Fibroblast of the aortic adventitia (primary cell): Measurements from ENCODE around the gene WIPI1. TPM values are rescaled to one million over a fixed set of nuclear protein-coding genes. Genes with fewer than 3 reads are reported as not detected.

Experiments used
- DNase-seq: peaks from one replicate; pipeline ENCODE4 v3.0.0-alpha.2; 2010; ENCODE audit warnings: low read depth
- H3K4me3 ChIP-seq: 2 replicates; pipeline ENCODE4 v1.5.1; 2011; ENCODE audit warnings: low read depth, mild to moderate bottlenecking, control low read depth, low read length, moderate library complexity
- CTCF ChIP-seq: IDR thresholded peaks from 2 replicates; pipeline ENCODE4 v1.5.1; 2011; ENCODE audit warnings: mild to moderate bottlenecking, low read length, control low read depth, inconsistent platforms; ENCODE audit not compliant: insufficient read depth
- total RNA-seq: library from RNA; depleted of rRNA; stranded (reverse); fragments of >200 nt; gene quantifications from 2 replicates; pipeline ENCODE4 v1.2.3, GENCODE V29; 2012; ENCODE audit warnings: low replicate concordance

The WIPI1 gene
- total RNA-seq, 1 donor: 78.1 TPM

- H3K4me3 ChIP-seq: no peak overlapping the region
- no peak for DNase-seq
- no peak for TF ChIP-seq CTCF
These were observed 6.9 kb downstream of the WIPI1 start for GRCh38 chr17:68450391-68450790.

- no peak for DNase-seq
- H3K4me3 ChIP-seq: no peak overlapping the region
- TF ChIP-seq CTCF: no peak
These were observed 8.1 kb downstream of the WIPI1 start for GRCh38 chr17:68449021-68449739.

- no peak for DNase-seq
- no peak overlapping the region for H3K4me3 ChIP-seq
- no peak for TF ChIP-seq CTCF
These were observed 10.7 kb downstream of the WIPI1 start for GRCh38 chr17:68446626-68447041.

- no peak overlapping the region for H3K4me3 ChIP-seq
- TF ChIP-seq CTCF: no peak
- no peak for DNase-seq
These were observed 11.6 kb downstream of the WIPI1 start for GRCh38 chr17:68445671-68446070.

- no peak for TF ChIP-seq CTCF
- no peak overlapping the region for H3K4me3 ChIP-seq
- DNase-seq: no peak
These were observed 13.3 kb downstream of the WIPI1 start for GRCh38 chr17:68443972-68444464.

GRCh38 chr17:68441070-68441770 lies 16.1 kb downstream of the WIPI1 start:
- H3K4me3 ChIP-seq: no peak overlapping the region
- TF ChIP-seq CTCF: no peak
- DNase-seq: no peak
